Daoy (cell line): ENCODE data around the gene OBSCN. TPM values are rescaled to one million over a fixed set of nuclear protein-coding genes. Genes with fewer than 3 reads are reported as not detected.
"Not testable (repeated sequence)": the region's sequence is repeated elsewhere in the genome, so short reads cannot be mapped to it uniquely, and the experiment has no call there.

Experiments used
- DNase-seq: peaks from one replicate; pipeline ENCODE4 v3.0.0-alpha.2; 2015; ENCODE audit warnings: low read depth
- total RNA-seq: library from RNA; depleted of rRNA; stranded (reverse); fragments of >200 nt; shearing (Covaris generic); gene quantifications from 2 replicates; pipeline ENCODE4 v1.2.3, GENCODE V29; 2014

Gene OBSCN
- total RNA-seq, 1 experiment from 2014 or later: 4.1 TPM

GRCh38 chr1:228169345-228169744, 38.5 kb upstream of the OBSCN start:
- no peak for DNase-seq

- no peak for DNase-seq
Observed at GRCh38 chr1:228170666-228171065, 37.2 kb upstream of the OBSCN start.

GRCh38 chr1:228171221-228171891, 36.5 kb upstream of the OBSCN start:
- DNase-seq: no peak

- no peak for DNase-seq
Observed at GRCh38 chr1:228172591-228173527, 35.0 kb upstream of the OBSCN start.

- DNase-seq: not testable (repeated sequence)
Observed at GRCh38 chr1:228173528-228174481, 34.0 kb upstream of the OBSCN start.

GRCh38 chr1:228174482-228175315, 33.1 kb upstream of the OBSCN start:
- no peak for DNase-seq

- DNase-seq: no peak
Observed at GRCh38 chr1:228175316-228176023, 32.4 kb upstream of the OBSCN start.

- DNase-seq: no peak
Observed at GRCh38 chr1:228176024-228176395, 31.8 kb upstream of the OBSCN start.

- no peak for DNase-seq
Observed at GRCh38 chr1:228176461-228177182, 31.2 kb upstream of the OBSCN start.

- no peak for DNase-seq
Observed at GRCh38 chr1:228177183-228177475, 30.7 kb upstream of the OBSCN start.

- no peak for DNase-seq
Observed at GRCh38 chr1:228177721-228178710, 29.8 kb upstream of the OBSCN start.

GRCh38 chr1:228178737-228179684, 28.8 kb upstream of the OBSCN start:
- DNase-seq: no peak

GRCh38 chr1:228180271-228180958, 27.4 kb upstream of the OBSCN start:
- DNase-seq: no peak

- DNase-seq: no peak
Observed at GRCh38 chr1:228180959-228181644, 26.7 kb upstream of the OBSCN start.

- no peak for DNase-seq
Observed at GRCh38 chr1:228181645-228182034, 26.2 kb upstream of the OBSCN start.
